K562 (cell line): ENCODE results near the gene RAB27B. TPM values are rescaled to one million over a fixed set of nuclear protein-coding genes. Genes with fewer than 3 reads are reported as not detected.

Experiments used
- ATAC-seq: fragments of 200-7000 bp; cut with Tn5 transposase; 3 replicates; pipeline ENCODE4 v1.9.1; 2020; ENCODE audit warnings: moderate library complexity
- BruUV-seq: library from RNA; stranded (reverse); fragments of 400-500 nt; replicated peaks from 2 replicates; lab custom pipeline; 2021; lab: Mats Ljungman, UMichigan
- CTCF ChIA-PET: fragments of 300-600 bp; formaldehyde crosslinking; extraction: SDS; loops from one replicate; lab custom pipeline; 2021; ENCODE audit warnings: low intra/inter-chr PET ratio; lab: Yijun Ruan, JAX
- POLR2A ChIA-PET: fragments of 300-600, 350-650 bp; sonication (Branson Sonifier 250); formaldehyde crosslinking; extraction: SDS; loops from one replicate; lab custom pipeline; 2021; ENCODE audit warnings: antibody characterized with exemption, inconsistent platforms; lab: Yijun Ruan, JAX
- DNase-seq, 4 experiments: peaks; one replicate each; pipeline versions ENCODE4 v3.0.0 to v3.0.0-alpha.2; 2011 to 2018; ENCODE audit warnings: low spot score in 3 of 4, mixed read lengths in 3 of 4; ENCODE audit errors: extremely low read depth in 1 of 4
- FAIRE-seq: peaks from 2 replicates; lab custom pipeline; 2011; peaks lifted over from hg19 to GRCh38; lab: Jason Lieb, UNC
- H2AFZ ChIP-seq: 2 replicates; pipeline ENCODE4 v1.6.0; 2011; ENCODE audit warnings: low read depth, low read length, control low read depth, inconsistent platforms
- H3K27ac ChIP-seq: fragments of 200-600 bp; 3 replicates; pipeline ENCODE4 v1.8.0; 2011; ENCODE audit warnings: low read depth, mild to moderate bottlenecking, control low read depth, inconsistent platforms, low read length, moderate library complexity, mixed read lengths; ENCODE audit errors: extremely low read depth
- H3K27me3 ChIP-seq, 2 experiments: fragments of 300-600 bp in 1 of 2; 2 replicates in 1 of 2; 3 replicates in 1 of 2; pipeline versions ENCODE4 v1.6.0 to v1.8.0; 2011; ENCODE audit warnings: inconsistent platforms in 2 of 2, low read length in 2 of 2, mild to moderate bottlenecking in 1 of 2, mixed read lengths in 1 of 2, moderate library complexity in 1 of 2; ENCODE audit not compliant: control insufficient read depth in 2 of 2, insufficient read depth in 2 of 2
- H3K36me3 ChIP-seq: fragments of 300-600 bp; 3 replicates; pipeline ENCODE4 v1.8.0; 2011; ENCODE audit warnings: mild to moderate bottlenecking, low read length, inconsistent platforms; ENCODE audit not compliant: control insufficient read depth, insufficient read depth
- H3K4me1 ChIP-seq, 2 experiments: fragments of 200-600 bp in 1 of 2; replicated peaks in 1 of 2; 2 replicates in 1 of 2; 3 replicates in 1 of 2; pipeline versions ENCODE4 v1.5.1 to v1.8.0; 2011; ENCODE audit warnings: inconsistent platforms in 2 of 2, low read length in 2 of 2, mild to moderate bottlenecking in 1 of 2, mixed read lengths in 1 of 2, moderate library complexity in 1 of 2; ENCODE audit not compliant: control insufficient read depth in 2 of 2, insufficient read depth in 2 of 2
- H3K4me2 ChIP-seq: 2 replicates; pipeline ENCODE4 v1.6.1; 2011; ENCODE audit warnings: low read length, control low read depth, inconsistent platforms, mixed read lengths; ENCODE audit not compliant: insufficient read depth
- H3K4me3 ChIP-seq: fragments of 200-600 bp; sonication (generic), shearing (Covaris generic); 2 replicates; pipeline ENCODE4 v1.5.1; 2016; ENCODE audit warnings: control low read depth, inconsistent platforms
- H3K79me2 ChIP-seq: fragments of 200-600 bp; 3 replicates; pipeline ENCODE4 v1.8.0; 2011; ENCODE audit warnings: low read length, inconsistent platforms; ENCODE audit not compliant: control insufficient read depth, insufficient read depth
- H3K9ac ChIP-seq, 2 experiments: 2 replicates each; pipeline versions ENCODE4 v1.6.0 to v1.6.1; 2011; ENCODE audit warnings: low read depth in 2 of 2, low read length in 2 of 2, control low read depth in 1 of 2, inconsistent platforms in 1 of 2, mild to moderate bottlenecking in 1 of 2, mixed read lengths in 1 of 2; ENCODE audit not compliant: insufficient read depth in 1 of 2
- H3K9me1 ChIP-seq: one replicate; pipeline ENCODE4 v1.6.0; 2011; ENCODE audit warnings: inconsistent platforms, mild to moderate bottlenecking, low read length, moderate library complexity; ENCODE audit not compliant: control insufficient read depth, insufficient read depth
- H3K9me3 ChIP-seq: replicated peaks from 2 replicates; pipeline ENCODE4 v1.5.1; 2011; ENCODE audit warnings: low read depth, low read length, inconsistent platforms; ENCODE audit not compliant: control insufficient read depth, insufficient read depth
- H4K20me1 ChIP-seq: replicated peaks from 2 replicates; pipeline ENCODE4 v1.6.1; 2011; ENCODE audit warnings: low read length, inconsistent platforms, mixed read lengths; ENCODE audit not compliant: control insufficient read depth, insufficient read depth
- MYBL2 ChIP-seq, 2 experiments: fragments of 450-650 bp in 1 of 2; sonication (generic) in 1 of 2; formaldehyde crosslinking in 1 of 2; IDR thresholded peaks; 2 replicates each; pipeline versions ENCODE4 v1.6.1 to v1.8.1; 2017 to 2022; ENCODE audit warnings: borderline replicate concordance in 1 of 2, inconsistent platforms in 1 of 2, low read depth in 1 of 2, mild to moderate bottlenecking in 1 of 2, missing genetic modification reagents in 1 of 2, moderate library complexity in 1 of 2
- RB1 ChIP-seq: fragments of 450-650 bp; IDR thresholded peaks from 2 replicates; pipeline ENCODE4 v1.6.1; 2017; ENCODE audit warnings: low read depth, mild to moderate bottlenecking
- SNRNP70 ChIP-seq: fragments of 200-400 bp; formaldehyde crosslinking; optimal IDR thresholded peaks from 2 replicates; pipeline ENCODE3; 2017; ENCODE audit warnings: low read depth, low read length
- TEAD2 ChIP-seq: fragments of 450-650 bp; IDR thresholded peaks from 2 replicates; pipeline ENCODE4 v1.6.1; 2016; ENCODE audit warnings: missing genetic modification characterization, control low read depth, missing compliant biosample characterization
- ZNF41 ChIP-seq: fragments of 250-450 bp; sonication (Bioruptor Pico); conservative IDR thresholded peaks from 2 replicates; pipeline ENCODE4 v1.4.0; 2020; ENCODE audit warnings: mild to moderate bottlenecking
- WGBS: fragments of 100-300 bp; shearing (Covaris generic); methylation state at CpG from one replicate; pipeline ENCODE4 v1.1.6; 2016; ENCODE audit warnings: low coverage, mixed read lengths; ENCODE audit not compliant: insufficient coverage; ENCODE audit errors: missing lambda C conversion rate; 5-methylcytosine and 5-hydroxymethylcytosine counted together
- in situ Hi-C: fragments of 300-500 bp; cut with MboI; formaldehyde crosslinking; loops from 4 replicates; pipeline ENCODE4 v1.15.0; 2018; ENCODE audit warnings: inconsistent platforms, mixed read lengths
- intact Hi-C: fragments of 100-400 bp; cut with micrococcal nuclease; formaldehyde crosslinking; loops from 2 replicates; pipeline ENCODE4 v1.14.2; 2022
- polyA plus RNA-seq, 8 experiments: library from polyadenylated mRNA; depleted of rRNA in 4 of 8; stranded (reverse) in 5 of 8; unstranded in 3 of 8; fragments of >200 nt; fragmentation: Nextera tagmentation in 2 of 8; fragmentation: Illumina TruSeq in 1 of 8; extraction: Ambion mirVana in 2 of 8; extraction: Trizol in 1 of 8; gene quantifications; 2 replicates each; pipeline versions ENCODE4 v1.2.1 to v1.2.3, GENCODE V29; 2011 to 2014; ENCODE audit warnings: inconsistent platforms in 1 of 8, missing spikeins in 1 of 8
- total RNA-seq, 7 experiments: library from RNA; depleted of rRNA in 6 of 7; stranded (reverse); fragments of >200 nt in 6 of 7; fragmentation: Illumina TruSeq in 2 of 7; extraction: Trizol in 2 of 7; gene quantifications; 2 replicates each; pipeline versions ENCODE4 v1.2.1 to v1.2.3, GENCODE V29; 2011 to 2021; ENCODE audit warnings: low replicate concordance in 1 of 7
- TF ChIP-seq, protein P1 (sequence below): fragments of 450-650 bp; IDR thresholded peaks from 2 replicates; pipeline ENCODE4 v1.6.1; 2016; ENCODE audit warnings: antibody characterized with exemption

The RAB27B gene
- total and polyA plus RNA-seq, 9 of the 15 experiments (the other 6 are each of a cell fraction or from before 2014, with no cell fraction given): 0.44 to 5.7 (median 1.2) TPM

- Histone ChIP-seq H3K9me1 (no peaks in the 10 kb centered on the region), H3K79me2 (no peaks in the 10 kb centered on the region), H3K9ac (no peak overlapping the region), H3K4me1 (peaks cover 0 to 13% of the 10 kb centered on the region in 2 experiments; a peak in 2 of 5 replicates), H4K20me1 (no peaks in the 10 kb centered on the region), H3K27ac (no peak overlapping the region), H3K4me3 (no peak overlapping the region), H3K27me3 (no peaks in the 10 kb centered on the region), H2AFZ (no peak overlapping the region), H3K4me2 (no peak overlapping the region), H3K36me3 (no peaks in the 10 kb centered on the region), H3K9me3 (no peaks in the 10 kb centered on the region)
- FAIRE-seq: no peak
- TF ChIP-seq, protein P1, sequence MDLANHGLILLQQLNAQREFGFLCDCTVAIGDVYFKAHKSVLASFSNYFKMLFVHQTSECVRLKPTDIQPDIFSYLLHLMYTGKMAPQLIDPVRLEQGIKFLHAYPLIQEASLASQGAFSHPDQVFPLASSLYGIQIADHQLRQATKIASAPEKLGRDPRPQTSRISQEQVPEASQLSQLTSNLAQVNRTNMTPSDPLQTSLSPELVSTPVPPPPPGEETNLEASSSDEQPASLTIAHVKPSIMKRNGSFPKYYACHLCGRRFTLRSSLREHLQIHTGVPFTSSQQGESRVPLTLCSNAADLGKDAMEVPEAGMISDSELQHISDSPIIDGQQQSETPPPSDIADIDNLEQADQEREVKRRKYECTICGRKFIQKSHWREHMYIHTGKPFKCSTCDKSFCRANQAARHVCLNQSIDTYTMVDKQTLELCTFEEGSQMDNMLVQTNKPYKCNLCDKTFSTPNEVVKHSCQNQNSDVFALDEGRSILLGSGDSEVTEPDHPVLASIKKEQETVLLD: no peak
- TF ChIP-seq SNRNP70: no peak
- no peak for TF ChIP-seq ZNF41
- TF ChIP-seq MYBL2 (IDR thresholded peaks at IDR 0.05; ENCODE audit: low read depth): no peak
- no peak for TF ChIP-seq MYBL2 (CRISPR knock-in tag; IDR thresholded peaks at IDR 0.05; ENCODE audit: borderline replicate concordance)
- no peak for TF ChIP-seq TEAD2 (tag)
- TF ChIP-seq RB1: no peak
- no TSS peak for BruUV-seq
- POLR2A ChIA-PET: no interaction called here
- CTCF ChIA-PET: no interaction called here
- no peak for ATAC-seq
- intact Hi-C loops (no loop called here), in situ Hi-C loops (no loop called here)
- DNase-seq: no peak
- 46% methylated on average over 4 of the region's 4 CpGs for WGBS
Measured at GRCh38 chr18:54882318-54882717, 54.0 kb downstream of the RAB27B start.
